Brain microvascular endothelial cell (primary cell): ENCODE measurements around the gene PSME1.

ENCODE experiments used
- DNase-seq: peaks from one replicate; pipeline ENCODE4 v3.0.0-alpha.2; 2020
- H3K27ac ChIP-seq: fragments of 250-450 bp; sonication (Bioruptor Pico); 2 replicates; pipeline ENCODE4 v1.5.1; 2020; ENCODE audit warnings: mild to moderate bottlenecking, moderate library complexity
- H3K27me3 ChIP-seq: fragments of 250-450 bp; sonication (Bioruptor Pico); replicated peaks from 2 replicates; pipeline ENCODE4 v1.5.1; 2020; ENCODE audit warnings: mild to moderate bottlenecking
- H3K36me3 ChIP-seq: fragments of 250-450 bp; sonication (Bioruptor Pico); replicated peaks from 2 replicates; pipeline ENCODE4 v1.5.1; 2020; ENCODE audit warnings: mild to moderate bottlenecking
- H3K4me3 ChIP-seq: 2 replicates; pipeline ENCODE4 v1.5.1; 2011; ENCODE audit warnings: low read depth, mild to moderate bottlenecking, control low read depth, low read length, moderate library complexity
- CTCF ChIP-seq: IDR thresholded peaks from 2 replicates; pipeline ENCODE4 v1.5.1; 2011; ENCODE audit warnings: low read depth, mild to moderate bottlenecking, moderate library complexity, low read length, control low read depth, inconsistent platforms; ENCODE audit errors: missing control alignments
- in situ Hi-C: cut with HindIII; loops from 2 replicates; pipeline ENCODE4 v1.10.0; 2017; ENCODE audit warnings: low sequenced_read_pairs, low pct_ligation_motif_present

Gene PSME1

GRCh38 chr14:24116128-24116814, 19.7 kb upstream of the PSME1 start:
- Histone ChIP-seq H3K27me3 (no peaks in the 10 kb centered on the region), H3K36me3 (peaks cover 6% of the 10 kb centered on the region), H3K27ac (no peak overlapping the region), H3K4me3 (no peak overlapping the region)
- in situ Hi-C loops, result no loop called here
- no peak for TF ChIP-seq CTCF
- no peak for DNase-seq

- no peak for TF ChIP-seq CTCF
- H3K27ac ChIP-seq, result no peak overlapping the region
- no peak for DNase-seq
- H3K4me3 ChIP-seq, result no peak overlapping the region
- H3K27me3 ChIP-seq, result no peaks in the 10 kb centered on the region
- H3K36me3 ChIP-seq, result peaks cover 8% of the 10 kb centered on the region
- in situ Hi-C loops, result no loop called here
Observed at GRCh38 chr14:24117179-24117578, 18.8 kb upstream of the PSME1 start.

- Histone ChIP-seq H3K27me3 (no peaks in the 10 kb centered on the region), H3K4me3 (no peak overlapping the region), H3K27ac (no peak overlapping the region), H3K36me3 (peaks cover 14% of the 10 kb centered on the region)
- in situ Hi-C loops, result no loop called here
- no peak for TF ChIP-seq CTCF
- DNase-seq, result no peak
Observed at GRCh38 chr14:24119691-24120090, 16.3 kb upstream of the PSME1 start.

- H3K27ac ChIP-seq, result no peak overlapping the region
- no peak overlapping the region for H3K4me3 ChIP-seq
- TF ChIP-seq CTCF, result no peak
- peaks cover 14% of the 10 kb centered on the region for H3K36me3 ChIP-seq
- in situ Hi-C loops, result no loop called here
- no peak for DNase-seq
- no peaks in the 10 kb centered on the region for H3K27me3 ChIP-seq
Observed at GRCh38 chr14:24121210-24121609, 14.8 kb upstream of the PSME1 start.

GRCh38 chr14:24122416-24122815, 13.6 kb upstream of the PSME1 start:
- no peak for DNase-seq
- no peak for TF ChIP-seq CTCF
- Histone ChIP-seq H3K4me3 (no peak overlapping the region), H3K27me3 (no peaks in the 10 kb centered on the region), H3K27ac (no peak overlapping the region), H3K36me3 (peaks cover 14% of the 10 kb centered on the region)
- in situ Hi-C loops, result no loop called here

- TF ChIP-seq CTCF, result no peak
- H3K4me3 ChIP-seq, result no peak overlapping the region
- in situ Hi-C loops, result no loop called here
Observed at GRCh38 chr14:24122898-24123297, 13.1 kb upstream of the PSME1 start.

More at GRCh38 chr14:24122898-24123297, 13.1 kb upstream of the PSME1 start:
- Histone ChIP-seq H3K36me3 (peaks cover 14% of the 10 kb centered on the region), H3K27ac (no peak overlapping the region), H3K27me3 (no peaks in the 10 kb centered on the region)
- no peak for DNase-seq
